CD4-positive, alpha-beta T cell (primary cell): ENCODE measurements around the gene RBM28. TPM values are rescaled to one million over a fixed set of nuclear protein-coding genes. Genes with fewer than 3 reads are reported as not detected.

ENCODE experiments used
- ATAC-seq: fragments of 200-7000 bp; cut with Tn5 transposase; one replicate; pipeline ENCODE4 v1.10.0; 2022; ENCODE audit warnings: mild to moderate bottlenecking; ENCODE audit not compliant: poor library complexity
- CTCF ChIA-PET: fragments of 350-600 bp; sonication (Branson Sonifier 250); formaldehyde crosslinking; loops from one replicate; lab custom pipeline; 2021; ENCODE audit warnings: antibody characterized with exemption, inconsistent platforms; lab: Charles Lee
- POLR2A ChIA-PET: fragments of 350-600 bp; sonication (Branson Sonifier 250); formaldehyde crosslinking; loops from one replicate; lab custom pipeline; 2021; ENCODE audit warnings: antibody characterized with exemption, inconsistent platforms; lab: Charles Lee
- DNase-seq, 14 experiments: peaks; one replicate each; pipeline ENCODE4 v3.0.0-alpha.2; 2013 to 2020; ENCODE audit warnings: mixed read lengths in 2 of 14
- H3K27ac ChIP-seq, 2 donors: one replicate each; pipeline versions ENCODE4 v1.5.1 to v1.7.0; 2013; ENCODE audit warnings: low read length in 2 of 2, low read depth in 1 of 2, mild to moderate bottlenecking in 1 of 2
- H3K27me3 ChIP-seq, 2 experiments: 1 replicate in 1 of 2; 2 replicates in 1 of 2; pipeline versions ENCODE4 v1.6.1 to v1.7.0; 2013; ENCODE audit warnings: low read length in 2 of 2, control low read depth in 1 of 2, mild to moderate bottlenecking in 1 of 2, moderate library complexity in 1 of 2; ENCODE audit not compliant: insufficient read depth in 2 of 2, control insufficient read depth in 1 of 2
- H3K36me3 ChIP-seq: one replicate; pipeline ENCODE4 v1.6.1; 2013; ENCODE audit warnings: low read length, control low read depth; ENCODE audit not compliant: insufficient read depth
- H3K4me1 ChIP-seq: one replicate; pipeline ENCODE4 v1.6.1; 2013; ENCODE audit warnings: low read length, control low read depth; ENCODE audit not compliant: insufficient read depth
- H3K4me3 ChIP-seq: one replicate; pipeline ENCODE4 v1.5.1; 2013; ENCODE audit warnings: mild to moderate bottlenecking, low read length, moderate library complexity
- H3K9me3 ChIP-seq, 2 experiments: 1 replicate in 1 of 2; 2 replicates in 1 of 2; pipeline versions ENCODE4 v1.6.1 to v1.7.0; 2013; ENCODE audit warnings: low read length in 2 of 2, mild to moderate bottlenecking in 2 of 2, control low read depth in 1 of 2, moderate library complexity in 1 of 2; ENCODE audit not compliant: control insufficient read depth in 1 of 2, insufficient read depth in 1 of 2
- H3K27ac Mint-ChIP-seq: one replicate; pipeline ENCODE4 v1.8.0; 2020; ENCODE audit warnings: mixed read lengths
- H3K27me3 Mint-ChIP-seq: one replicate; pipeline ENCODE4 v1.8.0; 2021; ENCODE audit warnings: mixed read lengths
- H3K36me3 Mint-ChIP-seq: one replicate; pipeline ENCODE4 v1.8.0; 2021; ENCODE audit warnings: low read depth, mixed read lengths
- H3K4me1 Mint-ChIP-seq: one replicate; pipeline ENCODE4 v1.8.0; 2021; ENCODE audit warnings: low read depth, mixed read lengths
- H3K4me3 Mint-ChIP-seq: one replicate; pipeline ENCODE4 v1.8.0; 2020; ENCODE audit warnings: mild to moderate bottlenecking, mixed read lengths
- H3K9me3 Mint-ChIP-seq: one replicate; pipeline ENCODE4 v1.8.0; 2020; ENCODE audit warnings: mixed read lengths
- intact Hi-C, 2 experiments: fragments of 100-400 bp; cut with DNase I in 1 of 2; cut with micrococcal nuclease in 1 of 2; formaldehyde crosslinking; loops; one replicate each; pipeline versions ENCODE4 v1.15.1 to v1.9.0; 2023 to 2025; cut with DNase I, micrococcal nuclease
- total RNA-seq, 174 experiments: library from RNA in 2 of 174; stranded (reverse) in 2 of 174; gene quantifications; one replicate each; pipeline ENCODE4 v1.2.3 and lab custom pipeline; 2021 to 2026
- TF ChIP-seq, protein P1 (sequence below): fragments of 200-600 bp; IDR thresholded peaks from one replicate; pipeline ENCODE4 v1.8.0; 2022; ENCODE audit warnings: antibody characterized with exemption, mild to moderate bottlenecking

Gene RBM28
- total RNA-seq, 2 experiments from 2014 or later, result 10.1 to 10.5 TPM

DNA sequence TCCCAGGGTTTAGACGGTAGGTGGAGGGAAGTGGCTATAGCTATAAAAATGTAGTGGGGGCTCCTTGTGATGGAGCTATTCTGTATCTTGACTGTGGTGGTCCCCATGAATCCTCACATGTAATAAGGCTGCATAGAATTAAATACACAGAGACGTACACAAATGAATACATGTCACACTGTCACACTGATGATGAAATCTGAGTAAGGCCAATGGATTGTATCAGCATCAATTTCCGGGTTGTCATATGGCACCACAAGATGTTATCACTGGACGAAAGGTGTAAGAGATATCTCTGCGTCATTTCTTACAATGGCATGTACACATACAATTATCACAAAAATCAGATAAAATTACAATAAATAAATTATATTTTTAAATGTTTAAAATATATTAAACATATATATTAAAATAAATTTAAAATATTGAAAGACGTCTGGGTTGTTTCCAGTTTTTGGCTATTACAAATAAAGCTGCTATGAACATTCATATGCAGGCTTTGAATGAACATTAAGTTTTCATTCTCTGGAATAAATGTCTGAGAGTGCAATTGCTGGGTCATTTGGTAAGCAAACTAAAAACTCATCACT, 64.5 kb downstream of the RBM28 start:
- intact Hi-C loops, result no loop called here
- Histone ChIP-seq H3K4me1 (no peaks in the 10 kb centered on the region), H3K27me3 (no peaks in the 10 kb centered on the region), H3K4me3 (no peak overlapping the region), H3K9me3 (peaks cover 0 to 20% of the 10 kb centered on the region in 2 experiments), H3K36me3 (no peaks in the 10 kb centered on the region), H3K27ac (no peak overlapping the region)
- Mint-ChIP-seq H3K27ac (no peak overlapping the region), H3K27me3 (no peaks in the 10 kb centered on the region), H3K36me3 (peaks cover 40% of the 10 kb centered on the region), H3K9me3 (peaks cover 14% of the 10 kb centered on the region), H3K4me3 (no peak overlapping the region), H3K4me1 (no peaks in the 10 kb centered on the region)
- no peak for DNase-seq
- TF ChIP-seq, protein P1, sequence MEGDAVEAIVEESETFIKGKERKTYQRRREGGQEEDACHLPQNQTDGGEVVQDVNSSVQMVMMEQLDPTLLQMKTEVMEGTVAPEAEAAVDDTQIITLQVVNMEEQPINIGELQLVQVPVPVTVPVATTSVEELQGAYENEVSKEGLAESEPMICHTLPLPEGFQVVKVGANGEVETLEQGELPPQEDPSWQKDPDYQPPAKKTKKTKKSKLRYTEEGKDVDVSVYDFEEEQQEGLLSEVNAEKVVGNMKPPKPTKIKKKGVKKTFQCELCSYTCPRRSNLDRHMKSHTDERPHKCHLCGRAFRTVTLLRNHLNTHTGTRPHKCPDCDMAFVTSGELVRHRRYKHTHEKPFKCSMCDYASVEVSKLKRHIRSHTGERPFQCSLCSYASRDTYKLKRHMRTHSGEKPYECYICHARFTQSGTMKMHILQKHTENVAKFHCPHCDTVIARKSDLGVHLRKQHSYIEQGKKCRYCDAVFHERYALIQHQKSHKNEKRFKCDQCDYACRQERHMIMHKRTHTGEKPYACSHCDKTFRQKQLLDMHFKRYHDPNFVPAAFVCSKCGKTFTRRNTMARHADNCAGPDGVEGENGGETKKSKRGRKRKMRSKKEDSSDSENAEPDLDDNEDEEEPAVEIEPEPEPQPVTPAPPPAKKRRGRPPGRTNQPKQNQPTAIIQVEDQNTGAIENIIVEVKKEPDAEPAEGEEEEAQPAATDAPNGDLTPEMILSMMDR, result no peak
- ChIA-PET CTCF (no interaction called here), POLR2A (no interaction called here)
- no peak for ATAC-seq

DNA sequence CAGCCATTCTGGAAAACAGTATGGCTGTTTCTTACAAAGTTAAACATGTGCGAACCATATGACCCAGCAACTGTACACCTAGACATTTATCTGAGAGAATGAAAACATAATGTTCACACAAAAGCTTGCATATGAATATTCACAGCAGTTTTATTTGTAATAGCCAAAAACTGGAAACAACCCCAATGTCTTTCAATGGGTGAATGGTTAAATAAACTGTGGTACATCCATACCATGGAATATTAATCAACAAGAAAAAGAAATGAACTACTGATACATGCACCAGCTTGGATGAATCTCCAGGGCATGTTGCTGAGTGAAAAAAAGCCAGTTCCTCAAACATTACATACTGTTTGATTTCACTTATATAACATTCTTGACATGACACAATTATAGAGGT, 65.3 kb downstream of the RBM28 start:
- CTCF ChIA-PET, result no interaction called here
- Mint-ChIP-seq H3K27ac (no peak overlapping the region), H3K27me3 (no peaks in the 10 kb centered on the region), H3K36me3 (peaks cover 35% of the 10 kb centered on the region), H3K4me1 (no peaks in the 10 kb centered on the region), H3K9me3 (peaks cover 14% of the 10 kb centered on the region), H3K4me3 (no peak overlapping the region)
- H3K4me1 ChIP-seq, result no peaks in the 10 kb centered on the region
- POLR2A ChIA-PET, result no interaction called here
- DNase-seq (no peak), ATAC-seq (no peak)
- no peak overlapping the region for H3K4me3 ChIP-seq
- no peak overlapping the region for H3K27ac ChIP-seq
- H3K27me3 ChIP-seq, result no peaks in the 10 kb centered on the region
- peaks cover 0 to 20% of the 10 kb centered on the region in 2 experiments for H3K9me3 ChIP-seq
- H3K36me3 ChIP-seq, result no peaks in the 10 kb centered on the region
- intact Hi-C loops, result no loop called here
- TF ChIP-seq, protein P1, result no peak

DNA sequence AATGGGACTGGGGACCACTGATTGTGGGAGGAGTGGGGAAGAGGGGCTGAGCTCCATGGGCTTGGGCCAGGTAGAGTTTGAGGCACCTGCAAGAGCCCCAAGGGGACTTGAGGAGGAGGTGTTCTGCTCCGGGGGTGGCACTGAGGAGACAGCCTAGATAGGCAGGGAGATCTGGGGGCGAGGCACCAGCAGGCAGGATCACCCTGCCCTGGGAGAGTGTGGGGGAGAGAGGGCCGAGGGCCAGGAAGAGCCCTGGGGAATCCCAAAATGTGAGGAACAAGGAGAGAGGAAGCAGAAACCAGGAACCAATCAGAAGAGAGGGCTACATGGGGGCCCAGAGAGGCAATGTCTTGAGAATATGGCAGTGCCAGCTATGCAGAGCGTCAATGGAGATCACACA, 68.0 kb downstream of the RBM28 start:
- Mint-ChIP-seq H3K4me1 (no peaks in the 10 kb centered on the region), H3K27me3 (peaks cover 9% of the 10 kb centered on the region), H3K27ac (no peak overlapping the region), H3K36me3 (peaks cover 19% of the 10 kb centered on the region), H3K4me3 (no peak overlapping the region), H3K9me3 (peaks cover 11% of the 10 kb centered on the region)
- no peak overlapping the region for H3K4me3 ChIP-seq
- peaks cover 10 to 15% of the 10 kb centered on the region in 2 experiments for H3K27me3 ChIP-seq
- POLR2A ChIA-PET, result no interaction called here
- H3K27ac ChIP-seq, result no peak overlapping the region
- ATAC-seq (no peak), DNase-seq (no peak)
- no peaks in the 10 kb centered on the region for H3K36me3 ChIP-seq
- H3K9me3 ChIP-seq, result peaks cover 0 to 21% of the 10 kb centered on the region in 2 experiments
- no peaks in the 10 kb centered on the region for H3K4me1 ChIP-seq
- intact Hi-C loops, result no loop called here
- CTCF ChIA-PET, result no interaction called here
- TF ChIP-seq, protein P1, result no peak
